Measurements from ENCODE around the gene ATP13A5.

The ATP13A5 gene

GRCh38 chr3:193241716-193242115 is 136.8 kb downstream of the ATP13A5 start:
- no peaks in the 10 kb centered on the region for H4K20me1 ChIP-seq (ENCODE audit: insufficient read depth, low read length)
- H3K79me2 ChIP-seq (ENCODE audit: low read length), result no peaks in the 10 kb centered on the region
- no peaks in the 10 kb centered on the region for H3K27me3 ChIP-seq (ENCODE audit: low read depth, low read length)
- TF ChIP-seq EZH2phosphoT487 (IDR thresholded peaks at IDR 0.05; ENCODE audit: low read depth) (no peak), CTCF (IDR thresholded peaks at IDR 0.05; ENCODE audit: low read depth, low read length) (no peak)
- no peak overlapping the region for H2AFZ ChIP-seq (ENCODE audit: low read depth, low read length)
- H3K9me3 ChIP-seq (ENCODE audit: insufficient read depth, low read length), result no peaks in the 10 kb centered on the region
- no peaks in the 10 kb centered on the region for H3K4me1 ChIP-seq (ENCODE audit: low read length)
- no peaks in the 10 kb centered on the region for H3K36me3 ChIP-seq (replicated peaks; ENCODE audit: low read depth, low read length)
- no peak overlapping the region for H3K9ac ChIP-seq (ENCODE audit: low read length)
- H3K4me2 ChIP-seq (ENCODE audit: low read length), result no peak overlapping the region
- H3K27ac ChIP-seq (ENCODE audit: low read length), result no peak overlapping the region
- H3K4me3 ChIP-seq (ENCODE audit: low read length), result no peak overlapping the region

GRCh38 chr3:193240850-193241706 is 137.5 kb downstream of the ATP13A5 start, which contains the start of gene PLAAT1:
Gene PLAAT1, plus strand, starts transcription at chr3:193241222. Its CDS starts 14,429 bp downstream, at chr3:193255651.
- Histone ChIP-seq H3K4me2 (ENCODE audit: low read length) (no peak within 1 kb of the TSS), H3K79me2 (ENCODE audit: low read length) (no peaks in the 10 kb centered on the region), H4K20me1 (ENCODE audit: insufficient read depth, low read length) (no peaks in the 10 kb centered on the region), H3K4me3 (ENCODE audit: low read length) (no peak within 1 kb of the TSS), H2AFZ (ENCODE audit: low read depth, low read length) (no peak within 1 kb of the TSS), H3K27ac (ENCODE audit: low read length) (no peak within 1 kb of the TSS), H3K9me3 (ENCODE audit: insufficient read depth, low read length) (no peaks in the 10 kb centered on the region), H3K36me3 (replicated peaks; ENCODE audit: low read depth, low read length) (no peaks in the 10 kb centered on the region), H3K27me3 (ENCODE audit: low read depth, low read length) (no peaks in the 10 kb centered on the region), H3K4me1 (ENCODE audit: low read length) (no peaks in the 10 kb centered on the region), H3K9ac (ENCODE audit: low read length) (no peak within 1 kb of the TSS)
- TF ChIP-seq EZH2phosphoT487 (IDR thresholded peaks at IDR 0.05; ENCODE audit: low read depth) (no peak), CTCF (IDR thresholded peaks at IDR 0.05; ENCODE audit: low read depth, low read length) (no peak)

- H3K4me3 ChIP-seq (ENCODE audit: low read length), result no peak overlapping the region
- no peak overlapping the region for H3K4me2 ChIP-seq (ENCODE audit: low read length)
- no peak overlapping the region for H3K27ac ChIP-seq (ENCODE audit: low read length)
- H3K27me3 ChIP-seq (ENCODE audit: low read depth, low read length), result no peaks in the 10 kb centered on the region
- no peaks in the 10 kb centered on the region for H4K20me1 ChIP-seq (ENCODE audit: insufficient read depth, low read length)
- no peak overlapping the region for H3K9ac ChIP-seq (ENCODE audit: low read length)
- H3K36me3 ChIP-seq (replicated peaks; ENCODE audit: low read depth, low read length), result no peaks in the 10 kb centered on the region
- TF ChIP-seq EZH2phosphoT487 (IDR thresholded peaks at IDR 0.05; ENCODE audit: low read depth) (no peak), CTCF (IDR thresholded peaks at IDR 0.05; ENCODE audit: low read depth, low read length) (no peak)
- no peaks in the 10 kb centered on the region for H3K9me3 ChIP-seq (ENCODE audit: insufficient read depth, low read length)
- no peak overlapping the region for H2AFZ ChIP-seq (ENCODE audit: low read depth, low read length)
- H3K4me1 ChIP-seq (ENCODE audit: low read length), result no peaks in the 10 kb centered on the region
- H3K79me2 ChIP-seq (ENCODE audit: low read length), result no peaks in the 10 kb centered on the region
Observed at GRCh38 chr3:193240436-193240849, 138.1 kb downstream of the ATP13A5 start.

GRCh38 chr3:193237030-193237429 is 141.5 kb downstream of the ATP13A5 start:
- no peak overlapping the region for H3K27ac ChIP-seq (ENCODE audit: low read length)
- H3K27me3 ChIP-seq (ENCODE audit: low read depth, low read length), result no peaks in the 10 kb centered on the region
- H3K79me2 ChIP-seq (ENCODE audit: low read length), result no peaks in the 10 kb centered on the region
- no peak overlapping the region for H3K4me2 ChIP-seq (ENCODE audit: low read length)
- no peak overlapping the region for H3K9ac ChIP-seq (ENCODE audit: low read length)
- H3K4me3 ChIP-seq (ENCODE audit: low read length), result no peak overlapping the region
- no peaks in the 10 kb centered on the region for H4K20me1 ChIP-seq (ENCODE audit: insufficient read depth, low read length)
- H3K9me3 ChIP-seq (ENCODE audit: insufficient read depth, low read length), result no peaks in the 10 kb centered on the region
- no peaks in the 10 kb centered on the region for H3K36me3 ChIP-seq (replicated peaks; ENCODE audit: low read depth, low read length)
- TF ChIP-seq EZH2phosphoT487 (IDR thresholded peaks at IDR 0.05; ENCODE audit: low read depth), result no peak
- no peak for TF ChIP-seq CTCF (IDR thresholded peaks at IDR 0.05; ENCODE audit: low read depth, low read length)
- no peak overlapping the region for H2AFZ ChIP-seq (ENCODE audit: low read depth, low read length)
- no peaks in the 10 kb centered on the region for H3K4me1 ChIP-seq (ENCODE audit: low read length)
